GM18867 (cell line): ENCODE results near the gene TMEM186.
"Not testable (repeated sequence)": the region's sequence is repeated elsewhere in the genome, so short reads cannot be mapped to it uniquely, and the experiment has no call there.

Experiments
- ATAC-seq: cut with Tn5 transposase; IDR thresholded peaks from one replicate; pipeline ENCODE4 v1.9.1; 2021; ENCODE audit warnings: mild to moderate bottlenecking, moderate library complexity; ENCODE audit not compliant: unreplicated experiment

The TMEM186 gene

GRCh38 chr16:8797364-8798173 is at the start of gene TMEM186, which contains the start of gene PMM2:
TMEM186 (minus strand) TSS chr16:8797639; CDS start chr16:8797614, 25 bp downstream.
PMM2 (plus strand) TSS chr16:8797839; CDS start chr16:8797883, 44 bp downstream.
- peak; percentile 93 for ATAC-seq

GRCh38 chr16:8847145-8847544 is 49.7 kb upstream of the TMEM186 start:
- no peak for ATAC-seq

GRCh38 chr16:8846401-8846932 is 49.0 kb upstream of the TMEM186 start:
- no peak for ATAC-seq

GRCh38 chr16:8845699-8846298 is 48.4 kb upstream of the TMEM186 start:
- no peak for ATAC-seq

GRCh38 chr16:8843296-8843695 is 45.9 kb upstream of the TMEM186 start:
- ATAC-seq, result not testable (repeated sequence)

- not testable (repeated sequence) for ATAC-seq
Measured at GRCh38 chr16:8842016-8842415, 44.6 kb upstream of the TMEM186 start.

- not testable (repeated sequence) for ATAC-seq
Measured at GRCh38 chr16:8837594-8837993, 40.2 kb upstream of the TMEM186 start.

- ATAC-seq, result not testable (repeated sequence)
Measured at GRCh38 chr16:8836797-8837196, 39.4 kb upstream of the TMEM186 start.

- no peak for ATAC-seq
Measured at GRCh38 chr16:8832717-8833105, 35.3 kb upstream of the TMEM186 start.

- ATAC-seq, result no peak
Measured at GRCh38 chr16:8831871-8832716, 34.7 kb upstream of the TMEM186 start.

GRCh38 chr16:8831450-8831849 is 34.0 kb upstream of the TMEM186 start:
- ATAC-seq, result no peak

- no peak for ATAC-seq
Measured at GRCh38 chr16:8828541-8829165, 31.2 kb upstream of the TMEM186 start.

GRCh38 chr16:8826278-8826879 is 28.9 kb upstream of the TMEM186 start:
- no peak for ATAC-seq

GRCh38 chr16:8822403-8822802 is 25.0 kb upstream of the TMEM186 start:
- ATAC-seq, result no peak

GRCh38 chr16:8819411-8820034 is 22.1 kb upstream of the TMEM186 start:
- no peak for ATAC-seq

GRCh38 chr16:8818504-8819270 is 21.2 kb upstream of the TMEM186 start:
- peak; percentile 74 for ATAC-seq

GRCh38 chr16:8816967-8817655 is 19.7 kb upstream of the TMEM186 start:
- ATAC-seq, result no peak

GRCh38 chr16:8814095-8814806 is 16.8 kb upstream of the TMEM186 start:
- no peak for ATAC-seq
